OCI-LY1 (cell line): ENCODE results near the gene VMAC.

ENCODE experiments used
- H2AFZ ChIP-seq: fragments of 200-600 bp; sonication (generic), shearing (Covaris generic); 2 replicates; pipeline ENCODE4 v1.6.0; 2014; ENCODE audit warnings: antibody characterized with exemption, mild to moderate bottlenecking, low read length
- H3F3A ChIP-seq: fragments of 200-600 bp; sonication (generic), shearing (Covaris generic); 2 replicates; pipeline ENCODE4 v1.6.0; 2014; ENCODE audit warnings: mild to moderate bottlenecking, antibody characterized with exemption, low read length, moderate library complexity; ENCODE audit not compliant: insufficient read depth
- H3K27ac ChIP-seq: fragments of 200-600 bp; sonication (generic); 2 replicates; pipeline ENCODE4 v1.5.1; 2014; ENCODE audit warnings: low read length, mixed run types, mild to moderate bottlenecking, low read depth; ENCODE audit not compliant: poor library complexity, severe bottlenecking
- H3K27me3 ChIP-seq: fragments of 200-600 bp; sonication (generic); 2 replicates; pipeline ENCODE4 v1.6.0; 2014; ENCODE audit warnings: antibody characterized with exemption, mild to moderate bottlenecking, low read length, moderate library complexity; ENCODE audit not compliant: insufficient read depth
- H3K36me3 ChIP-seq: fragments of 200-600 bp; sonication (generic); 2 replicates; pipeline ENCODE4 v1.6.1; 2014; ENCODE audit warnings: mild to moderate bottlenecking, antibody characterized with exemption, low read length, moderate library complexity, mixed read lengths; ENCODE audit not compliant: insufficient read depth
- H3K4me1 ChIP-seq: fragments of 200-600 bp; sonication (generic); 2 replicates; pipeline ENCODE4 v1.5.1; 2014; ENCODE audit warnings: mild to moderate bottlenecking, low read length, moderate library complexity; ENCODE audit not compliant: insufficient read depth, severe bottlenecking
- H3K4me2 ChIP-seq: fragments of 200-600 bp; sonication (generic), shearing (Covaris generic); 2 replicates; pipeline ENCODE4 v1.6.1; 2014; ENCODE audit warnings: low read length
- H3K4me3 ChIP-seq: fragments of 200-600 bp; sonication (generic); 2 replicates; pipeline ENCODE4 v1.5.1; 2014; ENCODE audit warnings: low read length, low read depth, mild to moderate bottlenecking, mixed read lengths; ENCODE audit not compliant: poor library complexity, severe bottlenecking
- H3K79me2 ChIP-seq: fragments of 200-600 bp; shearing (Covaris generic); 2 replicates; pipeline ENCODE4 v1.6.1; 2016; ENCODE audit warnings: mixed run types, low read length, mixed read lengths; ENCODE audit not compliant: insufficient read depth
- H3K9ac ChIP-seq: fragments of 200-600 bp; sonication (generic), shearing (Covaris generic); 2 replicates; pipeline ENCODE4 v1.6.1; 2014; ENCODE audit warnings: mild to moderate bottlenecking, low read length, mixed read lengths
- H3K9me2 ChIP-seq: fragments of 200-600 bp; sonication (generic), shearing (Covaris generic); 2 replicates; pipeline ENCODE4 v1.6.1; 2014; ENCODE audit warnings: low read depth, mild to moderate bottlenecking, low read length, mixed read lengths
- H3K9me3 ChIP-seq: fragments of 200-600 bp; shearing (Covaris generic); 2 replicates; pipeline ENCODE4 v1.6.1; 2014; ENCODE audit warnings: low read length, mixed read lengths
- H4K20me1 ChIP-seq: fragments of 200-600 bp; sonication (generic), shearing (Covaris generic); 2 replicates; pipeline ENCODE4 v1.6.0; 2016; ENCODE audit warnings: mild to moderate bottlenecking, low read length; ENCODE audit not compliant: insufficient read depth
- EZH2 ChIP-seq: fragments of 200-600 bp; sonication (generic), shearing (Covaris generic); IDR thresholded peaks from 2 replicates; pipeline ENCODE4 v1.8.0; 2017; ENCODE audit warnings: borderline replicate concordance, mixed run types, mild to moderate bottlenecking, antibody characterized with exemption, low read length, moderate library complexity, mixed read lengths
- TF ChIP-seq, protein P1 (sequence below): fragments of 200-600 bp; sonication (generic), shearing (Covaris generic); IDR thresholded peaks from 2 replicates; pipeline ENCODE4 v1.5.1; 2017; ENCODE audit warnings: mild to moderate bottlenecking, antibody characterized with exemption, low read length, moderate library complexity, mixed read lengths

Gene VMAC

GRCh38 chr19:5931251-5931650 lies 26.6 kb downstream of the VMAC start:
- no peak overlapping the region for H3K4me2 ChIP-seq
- H3K27me3 ChIP-seq: no peaks in the 10 kb centered on the region
- H3K4me1 ChIP-seq: no peaks in the 10 kb centered on the region
- TF ChIP-seq, protein P1, sequence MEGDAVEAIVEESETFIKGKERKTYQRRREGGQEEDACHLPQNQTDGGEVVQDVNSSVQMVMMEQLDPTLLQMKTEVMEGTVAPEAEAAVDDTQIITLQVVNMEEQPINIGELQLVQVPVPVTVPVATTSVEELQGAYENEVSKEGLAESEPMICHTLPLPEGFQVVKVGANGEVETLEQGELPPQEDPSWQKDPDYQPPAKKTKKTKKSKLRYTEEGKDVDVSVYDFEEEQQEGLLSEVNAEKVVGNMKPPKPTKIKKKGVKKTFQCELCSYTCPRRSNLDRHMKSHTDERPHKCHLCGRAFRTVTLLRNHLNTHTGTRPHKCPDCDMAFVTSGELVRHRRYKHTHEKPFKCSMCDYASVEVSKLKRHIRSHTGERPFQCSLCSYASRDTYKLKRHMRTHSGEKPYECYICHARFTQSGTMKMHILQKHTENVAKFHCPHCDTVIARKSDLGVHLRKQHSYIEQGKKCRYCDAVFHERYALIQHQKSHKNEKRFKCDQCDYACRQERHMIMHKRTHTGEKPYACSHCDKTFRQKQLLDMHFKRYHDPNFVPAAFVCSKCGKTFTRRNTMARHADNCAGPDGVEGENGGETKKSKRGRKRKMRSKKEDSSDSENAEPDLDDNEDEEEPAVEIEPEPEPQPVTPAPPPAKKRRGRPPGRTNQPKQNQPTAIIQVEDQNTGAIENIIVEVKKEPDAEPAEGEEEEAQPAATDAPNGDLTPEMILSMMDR: no peak
- TF ChIP-seq EZH2: no peak
- H2AFZ ChIP-seq: no peak overlapping the region
- peaks cover 87% of the 10 kb centered on the region for H3K36me3 ChIP-seq
- no peaks in the 10 kb centered on the region for H4K20me1 ChIP-seq
- no peaks in the 10 kb centered on the region for H3F3A ChIP-seq
- no peaks in the 10 kb centered on the region for H3K9me3 ChIP-seq
- no peaks in the 10 kb centered on the region for H3K79me2 ChIP-seq
- H3K9ac ChIP-seq: no peak overlapping the region
- no peak overlapping the region for H3K4me3 ChIP-seq
- H3K9me2 ChIP-seq: no peaks in the 10 kb centered on the region
- H3K27ac ChIP-seq: no peak overlapping the region

DNA sequence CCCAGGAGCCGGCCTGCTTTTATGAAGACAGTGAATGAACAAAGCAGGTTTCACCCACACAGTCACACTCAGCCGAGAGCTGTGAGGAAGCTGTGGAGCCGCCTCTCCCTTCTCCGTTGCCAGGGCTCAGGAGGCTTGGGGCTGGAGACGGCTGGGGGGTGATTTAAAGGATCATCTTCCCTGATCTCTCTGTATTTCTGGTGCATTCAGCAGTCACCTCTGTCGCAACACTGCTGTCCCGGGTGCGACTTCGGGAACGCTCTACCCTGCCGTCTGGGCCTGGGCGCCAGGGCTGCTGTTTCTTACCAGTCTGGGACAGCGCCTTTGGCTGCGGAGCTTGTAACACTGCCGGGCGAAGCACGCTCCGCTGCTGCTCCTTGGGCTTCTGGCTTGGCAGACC lies 27.5 kb downstream of the VMAC start:
- no peak for TF ChIP-seq EZH2
- TF ChIP-seq, protein P1: no peak
- no peaks in the 10 kb centered on the region for H3K27me3 ChIP-seq
- no peaks in the 10 kb centered on the region for H3K9me2 ChIP-seq
- no peaks in the 10 kb centered on the region for H4K20me1 ChIP-seq
- H2AFZ ChIP-seq: no peak overlapping the region
- no peak overlapping the region for H3K27ac ChIP-seq
- H3K4me2 ChIP-seq: no peak overlapping the region
- H3K4me3 ChIP-seq: no peak overlapping the region
- no peaks in the 10 kb centered on the region for H3K4me1 ChIP-seq
- no peaks in the 10 kb centered on the region for H3K9me3 ChIP-seq
- H3F3A ChIP-seq: no peaks in the 10 kb centered on the region
- no peak overlapping the region for H3K9ac ChIP-seq
- H3K36me3 ChIP-seq: peaks cover 86% of the 10 kb centered on the region
- no peaks in the 10 kb centered on the region for H3K79me2 ChIP-seq

DNA sequence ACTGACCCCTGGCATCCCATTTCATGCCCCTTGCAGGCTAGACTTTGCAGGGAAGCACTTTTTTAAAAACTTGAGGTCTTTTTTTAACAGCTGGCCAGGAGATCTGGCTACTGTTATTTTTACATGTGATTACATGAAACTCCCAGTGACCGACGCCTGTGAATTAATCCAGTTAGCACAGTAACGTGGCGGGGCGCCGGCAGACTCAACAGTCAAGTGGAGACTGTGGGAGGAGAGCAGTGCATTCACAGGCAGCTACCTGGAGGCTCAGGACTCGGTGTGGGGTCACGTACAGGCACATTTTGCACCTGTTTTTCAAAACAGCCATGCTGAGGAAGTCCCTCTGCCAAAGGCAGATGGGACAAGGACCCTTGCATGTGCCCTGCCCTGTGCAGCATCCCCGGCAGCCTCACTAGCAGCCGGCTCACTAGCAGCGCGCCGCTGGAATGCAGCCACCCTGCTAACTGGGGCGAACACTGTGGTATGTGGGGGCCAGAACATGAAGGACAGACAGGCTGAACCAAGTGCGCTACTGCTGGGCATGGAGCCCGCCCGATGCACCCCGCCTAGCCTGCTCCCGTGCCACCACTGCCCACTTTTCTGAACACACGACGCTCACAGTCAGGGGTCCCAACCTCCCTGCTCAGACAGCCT lies 28.1 kb downstream of the VMAC start:
- no peaks in the 10 kb centered on the region for H3K9me2 ChIP-seq
- H3K4me3 ChIP-seq: no peak overlapping the region
- no peaks in the 10 kb centered on the region for H3K79me2 ChIP-seq
- H3K9me3 ChIP-seq: no peaks in the 10 kb centered on the region
- H4K20me1 ChIP-seq: no peaks in the 10 kb centered on the region
- no peak overlapping the region for H3K27ac ChIP-seq
- H3K4me1 ChIP-seq: no peaks in the 10 kb centered on the region
- no peak overlapping the region for H2AFZ ChIP-seq
- TF ChIP-seq, protein P1: no peak
- no peak for TF ChIP-seq EZH2
- no peaks in the 10 kb centered on the region for H3K27me3 ChIP-seq
- no peak overlapping the region for H3K4me2 ChIP-seq
- H3K9ac ChIP-seq: no peak overlapping the region
- peaks cover 86% of the 10 kb centered on the region for H3K36me3 ChIP-seq
- H3F3A ChIP-seq: no peaks in the 10 kb centered on the region
